ENCODE measurements around the gene HOMER2. TPM values are rescaled to one million over a fixed set of nuclear protein-coding genes. Genes with fewer than 3 reads are reported as not detected.
"Not testable (repeated sequence)": the region's sequence is repeated elsewhere in the genome, so short reads cannot be mapped to it uniquely, and the experiment has no call there.

The HOMER2 gene
- total RNA-seq, 2 experiments from 2014 or later, result 5.4 TPM

GRCh38 chr15:82871832-82872484, 80.6 kb downstream of the HOMER2 start:
- POLR2A ChIA-PET, result interaction anchor here (0.7 kb wide), 1 partner anchor 29 kb away, joined by 3 read pairs; no protein-coding TSS in a partner anchor
- H3K9me3 Mint-ChIP-seq, result no peaks in the 10 kb centered on the region
- no peak for TF ChIP-seq CTCF (IDR thresholded peaks at IDR 0.05)
- DNase-seq, result no peak
- no peaks in the 10 kb centered on the region for H3K36me3 Mint-ChIP-seq (ENCODE audit: low read depth)
- CTCF ChIA-PET, result interaction anchor here (1.2 kb wide), 1 partner anchor 128 kb away, joined by 5 read pairs; no protein-coding TSS in a partner anchor
- H3K27ac Mint-ChIP-seq, result no peak overlapping the region
- ATAC-seq, result no peak
- no peaks in the 10 kb centered on the region for H3K27me3 Mint-ChIP-seq
- intact Hi-C loops (cut with micrococcal nuclease), result no loop called here
- no peak overlapping the region for H3K4me3 Mint-ChIP-seq
- H3K4me1 Mint-ChIP-seq (ENCODE audit: low read depth), result no peaks in the 10 kb centered on the region

- DNase-seq (no peak), ATAC-seq (no peak)
- Mint-ChIP-seq H3K9me3 (no peaks in the 10 kb centered on the region), H3K4me1 (ENCODE audit: low read depth) (no peaks in the 10 kb centered on the region), H3K4me3 (no peak overlapping the region), H3K36me3 (ENCODE audit: low read depth) (no peaks in the 10 kb centered on the region), H3K27ac (no peak overlapping the region), H3K27me3 (no peaks in the 10 kb centered on the region)
- no peak for TF ChIP-seq CTCF (IDR thresholded peaks at IDR 0.05)
- intact Hi-C loops (cut with micrococcal nuclease), result no loop called here
- ChIA-PET POLR2A (no interaction called here), CTCF (interaction anchor here (1.2 to 1.6 kb wide), 2 partner anchors 22 to 129 kb away, joined by 5 to 6 read pairs; no protein-coding TSS in a partner anchor)
Measured at GRCh38 chr15:82871358-82871757, 81.2 kb downstream of the HOMER2 start.

GRCh38 chr15:82870727-82871320, 81.7 kb downstream of the HOMER2 start:
- H3K4me1 Mint-ChIP-seq (ENCODE audit: low read depth), result no peaks in the 10 kb centered on the region
- ATAC-seq, result no peak
- no peak for DNase-seq
- intact Hi-C loops (cut with micrococcal nuclease), result no loop called here
- no peak overlapping the region for H3K4me3 Mint-ChIP-seq
- H3K9me3 Mint-ChIP-seq, result no peaks in the 10 kb centered on the region
- no peaks in the 10 kb centered on the region for H3K27me3 Mint-ChIP-seq
- ChIA-PET CTCF (interaction anchor here (1.2 to 1.6 kb wide), 2 partner anchors 21 to 130 kb away, joined by 5 to 6 read pairs; no protein-coding TSS in a partner anchor), POLR2A (no interaction called here)
- no peak for TF ChIP-seq CTCF (IDR thresholded peaks at IDR 0.05)
- no peak overlapping the region for H3K27ac Mint-ChIP-seq
- no peaks in the 10 kb centered on the region for H3K36me3 Mint-ChIP-seq (ENCODE audit: low read depth)

- intact Hi-C loops (cut with micrococcal nuclease); DNase-seq; H3K27me3 Mint-ChIP-seq; H3K9me3 Mint-ChIP-seq; H3K4me1 Mint-ChIP-seq (ENCODE audit: low read depth); H3K27ac Mint-ChIP-seq; H3K4me3 Mint-ChIP-seq; H3K36me3 Mint-ChIP-seq (ENCODE audit: low read depth); POLR2A ChIA-PET; ATAC-seq: not testable (repeated sequence)
- CTCF ChIA-PET, result interaction anchor here (1.6 kb wide), 1 partner anchor 9 kb away, joined by 4 read pairs; no protein-coding TSS in a partner anchor
Measured at GRCh38 chr15:82865981-82866380, 86.5 kb downstream of the HOMER2 start.

DNA sequence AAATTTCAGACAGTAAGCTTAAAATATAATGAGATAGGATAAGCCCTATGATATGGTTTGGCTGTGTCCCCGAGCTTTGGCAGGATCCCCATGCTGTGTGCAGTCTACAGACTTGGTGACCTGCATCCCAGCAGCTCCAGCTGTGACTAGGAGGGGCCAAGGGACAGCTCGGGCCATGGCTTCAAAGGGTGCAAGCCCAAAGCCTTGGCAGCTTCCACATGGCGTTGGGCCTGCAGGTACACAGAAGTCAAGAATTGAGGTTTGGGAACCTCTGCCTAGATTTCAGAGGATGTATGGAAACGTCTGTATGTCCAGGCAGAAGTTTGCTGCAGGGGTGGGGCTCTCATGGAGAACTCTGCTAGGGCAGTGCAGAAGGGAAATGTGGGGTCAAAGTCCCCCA, 86.9 kb downstream of the HOMER2 start:
- H3K4me3 Mint-ChIP-seq; DNase-seq; POLR2A ChIA-PET; H3K36me3 Mint-ChIP-seq (ENCODE audit: low read depth); H3K27ac Mint-ChIP-seq; H3K27me3 Mint-ChIP-seq; H3K4me1 Mint-ChIP-seq (ENCODE audit: low read depth); H3K9me3 Mint-ChIP-seq; ATAC-seq; intact Hi-C loops (cut with micrococcal nuclease): not testable (repeated sequence)
- CTCF ChIA-PET, result interaction anchor here (2.8 kb wide), 1 partner anchor 16 kb away, joined by 6 read pairs; no protein-coding TSS in a partner anchor

DNA sequence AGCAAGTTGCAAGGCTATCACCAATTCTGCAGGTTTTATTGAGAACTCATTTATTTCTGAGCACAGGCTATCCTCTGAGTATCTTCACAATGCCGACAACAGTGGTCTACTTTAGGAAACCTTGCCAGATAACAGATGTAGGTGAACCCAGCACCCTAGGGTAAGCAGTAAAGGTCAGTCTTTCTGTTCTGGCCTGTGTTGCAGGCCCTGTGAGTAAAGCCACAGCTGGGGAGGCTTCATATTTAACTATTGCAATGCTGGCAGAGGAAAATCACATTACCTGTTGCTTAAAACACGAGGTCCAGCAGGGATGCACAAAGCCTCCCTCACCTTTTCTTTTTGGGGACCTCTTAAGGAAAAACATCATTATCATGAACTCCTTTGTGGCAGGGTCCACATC, 87.6 kb downstream of the HOMER2 start:
- no peak for DNase-seq
- no peak for TF ChIP-seq CTCF (IDR thresholded peaks at IDR 0.05)
- no peak overlapping the region for H3K4me3 Mint-ChIP-seq
- H3K9me3 Mint-ChIP-seq, result no peaks in the 10 kb centered on the region
- H3K27ac Mint-ChIP-seq, result no peak overlapping the region
- no peaks in the 10 kb centered on the region for H3K27me3 Mint-ChIP-seq
- intact Hi-C loops (cut with micrococcal nuclease), result no loop called here
- ChIA-PET POLR2A (no interaction called here), CTCF (interaction anchor here (2.8 kb wide), 1 partner anchor 16 kb away, joined by 6 read pairs; no protein-coding TSS in a partner anchor)
- ATAC-seq, result no peak
- no peaks in the 10 kb centered on the region for H3K36me3 Mint-ChIP-seq (ENCODE audit: low read depth)
- no peaks in the 10 kb centered on the region for H3K4me1 Mint-ChIP-seq (ENCODE audit: low read depth)

All from activated CD8-positive, alpha-beta T cell treated with anti-CD3 and anti-CD28 coated beads for 36 hours (primary cell).